ENCODE measurements around the gene SPAM1.
"Not testable (repeated sequence)": the region's sequence is repeated elsewhere in the genome, so short reads cannot be mapped to it uniquely, and the experiment has no call there.

The SPAM1 gene, protein sequence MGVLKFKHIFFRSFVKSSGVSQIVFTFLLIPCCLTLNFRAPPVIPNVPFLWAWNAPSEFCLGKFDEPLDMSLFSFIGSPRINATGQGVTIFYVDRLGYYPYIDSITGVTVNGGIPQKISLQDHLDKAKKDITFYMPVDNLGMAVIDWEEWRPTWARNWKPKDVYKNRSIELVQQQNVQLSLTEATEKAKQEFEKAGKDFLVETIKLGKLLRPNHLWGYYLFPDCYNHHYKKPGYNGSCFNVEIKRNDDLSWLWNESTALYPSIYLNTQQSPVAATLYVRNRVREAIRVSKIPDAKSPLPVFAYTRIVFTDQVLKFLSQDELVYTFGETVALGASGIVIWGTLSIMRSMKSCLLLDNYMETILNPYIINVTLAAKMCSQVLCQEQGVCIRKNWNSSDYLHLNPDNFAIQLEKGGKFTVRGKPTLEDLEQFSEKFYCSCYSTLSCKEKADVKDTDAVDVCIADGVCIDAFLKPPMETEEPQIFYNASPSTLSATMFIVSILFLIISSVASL

DNA sequence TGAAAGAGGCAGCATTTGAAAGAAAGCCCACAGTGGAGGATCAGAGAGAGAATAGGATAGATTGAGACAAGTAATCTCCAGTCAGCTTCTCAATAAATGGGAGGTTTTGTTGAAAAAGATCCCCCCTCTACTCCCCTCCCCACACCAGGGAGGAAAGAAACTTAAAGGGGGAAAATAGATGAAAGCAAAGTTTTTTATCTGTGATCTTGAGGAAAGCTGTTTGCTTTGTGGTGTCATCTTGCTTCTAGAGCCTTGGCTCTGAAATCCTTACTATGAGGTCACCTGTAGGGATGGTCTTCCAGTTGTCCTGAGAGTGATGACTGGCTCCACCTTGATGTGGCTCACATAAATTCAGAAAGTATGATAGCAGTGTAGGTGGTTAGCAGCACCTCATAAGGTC lies at the start of gene SPAM1:
SPAM1 (plus strand) TSS at position 301 of the 400 bp plus-strand sequence. CDS start 28,330 bp downstream, outside the sequence.
- DNase-seq: no peak

DNA sequence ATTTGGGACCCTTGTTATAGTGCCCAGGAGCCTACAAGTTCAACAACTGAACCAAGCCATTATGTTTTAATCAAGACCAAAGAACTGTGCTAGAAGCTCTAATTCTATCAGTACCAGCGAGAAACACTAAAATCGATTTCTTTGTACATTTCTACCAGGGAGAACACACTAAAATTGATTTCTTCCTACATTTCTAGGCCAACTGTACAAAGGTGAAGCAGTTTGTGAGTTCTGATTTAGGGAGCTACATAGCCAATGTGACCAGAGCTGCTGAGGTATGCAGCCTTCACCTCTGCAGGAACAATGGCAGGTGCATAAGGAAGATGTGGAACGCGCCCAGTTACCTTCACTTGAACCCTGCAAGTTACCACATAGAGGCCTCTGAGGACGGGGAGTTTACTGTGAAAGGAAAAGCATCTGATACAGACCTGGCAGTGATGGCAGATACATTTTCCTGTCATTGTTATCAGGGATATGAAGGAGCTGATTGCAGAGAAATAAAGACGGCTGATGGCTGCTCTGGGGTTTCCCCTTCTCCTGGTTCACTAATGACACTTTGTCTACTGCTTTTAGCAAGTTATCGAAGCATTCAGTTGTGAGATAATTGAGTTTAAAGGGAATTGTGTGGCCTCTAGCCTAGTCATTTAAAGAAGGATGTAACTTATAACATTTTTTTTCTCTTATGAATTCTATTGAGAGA lies 48.3 kb upstream of the SPAM1 start:
- no peak for DNase-seq

DNA sequence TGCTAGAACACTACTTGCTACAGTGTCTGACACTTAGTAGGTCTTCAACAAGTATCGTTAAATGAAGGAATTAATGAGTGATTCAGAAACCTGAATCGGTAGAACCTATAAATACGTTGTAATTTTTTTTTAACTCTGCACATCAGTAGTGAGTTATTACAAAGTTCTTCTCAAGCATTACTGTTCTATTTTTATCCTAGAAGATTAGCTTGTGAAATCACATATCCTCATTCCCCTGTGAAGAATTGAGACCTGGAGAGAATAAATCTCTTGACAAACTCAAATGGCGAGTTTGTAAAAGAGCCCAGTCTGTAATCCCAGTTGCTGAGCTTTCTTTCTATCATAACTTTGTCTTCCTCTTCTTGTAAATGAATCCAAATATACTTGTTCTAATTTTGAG lies 45.4 kb upstream of the SPAM1 start:
- DNase-seq: no peak

DNA sequence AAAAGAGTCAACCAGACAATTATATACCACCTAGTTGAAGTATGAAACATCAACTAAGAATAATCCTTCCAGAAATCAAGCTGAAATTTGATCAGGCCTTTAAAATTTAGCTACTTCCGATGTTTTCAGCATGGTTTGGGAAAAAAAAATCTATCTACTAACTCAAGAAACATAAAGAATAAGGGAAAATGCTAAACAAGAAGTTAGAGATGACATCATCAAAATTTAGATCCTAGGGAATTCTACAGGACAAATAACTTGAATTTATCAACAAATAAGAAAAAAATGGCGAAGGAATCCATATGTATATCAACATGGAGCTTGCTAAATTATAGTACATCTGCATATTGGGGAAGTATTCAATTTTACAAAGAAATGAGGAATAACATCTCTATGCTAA lies 43.7 kb upstream of the SPAM1 start:
- DNase-seq: no peak

DNA sequence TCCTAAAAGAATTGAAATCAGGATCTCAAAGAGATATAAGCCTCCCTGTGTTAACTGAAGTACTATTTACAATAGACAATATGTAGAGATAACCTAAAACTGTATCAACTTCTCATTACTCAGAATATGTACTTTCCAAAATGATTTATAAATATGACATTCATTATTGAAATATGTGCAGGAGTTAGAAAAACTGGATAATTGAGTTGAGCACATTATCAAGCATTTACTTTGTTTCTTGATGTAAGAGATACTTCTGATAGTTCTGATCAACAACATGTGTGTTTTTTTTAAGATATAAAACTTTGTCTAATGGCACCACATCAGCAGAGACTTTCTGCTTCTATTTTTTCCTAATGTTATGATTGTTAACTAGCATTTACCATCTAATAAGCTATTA lies 41.9 kb upstream of the SPAM1 start:
- DNase-seq: no peak

DNA sequence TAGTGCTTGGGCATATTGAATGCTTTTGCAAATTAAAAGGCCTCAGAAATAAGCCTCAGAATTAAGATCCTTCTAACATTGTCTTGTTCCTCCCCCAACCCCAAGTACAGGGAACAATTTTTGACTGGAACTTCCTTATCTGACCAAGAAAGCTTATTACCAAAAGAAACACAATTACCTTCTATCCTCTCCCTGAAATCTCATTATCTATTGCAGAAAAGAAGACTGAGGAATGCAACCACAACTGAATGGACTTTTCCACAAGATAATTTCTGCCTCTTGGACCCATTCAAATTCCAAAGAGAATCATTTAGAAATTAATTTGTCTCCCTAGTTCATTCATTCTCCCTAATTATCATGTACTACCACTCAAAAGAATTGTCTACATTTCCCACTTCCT lies 36.8 kb upstream of the SPAM1 start:
- no peak for DNase-seq

DNA sequence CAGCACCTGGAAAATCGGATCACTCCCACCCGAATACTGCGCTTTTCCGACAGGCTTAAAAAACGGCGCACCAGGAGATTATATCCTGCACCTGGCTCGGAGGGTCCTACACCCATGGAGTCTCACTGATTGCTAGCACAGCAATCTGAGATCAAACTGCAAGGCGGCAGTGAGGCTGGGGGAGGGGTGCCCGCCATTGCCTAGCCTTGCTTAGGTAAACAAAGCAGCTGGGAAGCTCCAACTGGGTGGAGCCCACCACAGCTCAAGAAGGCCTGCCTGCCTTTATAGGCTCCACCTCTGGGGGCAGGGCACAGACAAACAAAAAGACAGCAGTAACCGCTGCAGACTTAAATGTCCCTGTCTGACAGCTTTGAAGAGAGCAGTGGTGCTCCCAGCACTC lies 30.3 kb upstream of the SPAM1 start:
- DNase-seq: not testable (repeated sequence)

DNA sequence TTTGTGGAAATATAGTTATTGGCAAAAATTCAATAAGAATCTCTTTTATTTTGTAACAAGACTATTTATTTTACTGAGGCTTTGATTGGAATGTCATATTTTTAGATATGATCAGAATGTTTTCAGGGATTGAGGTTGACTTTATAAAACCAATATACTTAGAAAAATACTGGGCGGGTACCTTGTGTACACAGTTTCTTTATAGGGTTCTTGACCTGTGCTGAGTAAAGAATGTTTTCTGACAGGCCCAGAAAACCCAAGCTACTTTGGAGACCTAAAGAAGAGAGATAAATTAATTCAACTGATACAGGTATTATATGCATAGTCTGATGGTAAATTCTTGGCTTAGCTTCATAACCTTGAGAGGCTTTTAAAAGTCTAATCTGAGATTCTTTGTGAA lies 23.9 kb upstream of the SPAM1 start:
- no peak for DNase-seq

DNA sequence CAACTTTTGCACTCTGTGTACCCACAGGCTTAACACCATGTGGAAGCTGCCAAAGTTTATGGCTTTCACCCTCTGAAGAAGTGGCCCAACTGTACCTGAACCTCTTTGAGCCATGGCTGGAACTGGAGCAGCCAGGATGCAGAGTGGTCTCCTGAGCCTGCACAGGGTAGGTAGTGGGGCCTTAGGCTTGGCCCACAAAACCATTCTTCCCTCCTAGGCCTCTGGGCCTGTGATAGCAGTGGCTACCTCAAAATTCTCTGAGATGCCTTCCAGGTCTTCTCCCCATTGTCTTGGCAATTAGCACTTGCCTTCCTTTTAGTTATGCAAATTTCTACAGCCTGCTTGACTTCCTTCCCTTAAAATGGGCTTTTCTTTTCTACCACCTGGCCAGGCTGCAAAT lies 19.3 kb upstream of the SPAM1 start:
- no peak for DNase-seq

DNA sequence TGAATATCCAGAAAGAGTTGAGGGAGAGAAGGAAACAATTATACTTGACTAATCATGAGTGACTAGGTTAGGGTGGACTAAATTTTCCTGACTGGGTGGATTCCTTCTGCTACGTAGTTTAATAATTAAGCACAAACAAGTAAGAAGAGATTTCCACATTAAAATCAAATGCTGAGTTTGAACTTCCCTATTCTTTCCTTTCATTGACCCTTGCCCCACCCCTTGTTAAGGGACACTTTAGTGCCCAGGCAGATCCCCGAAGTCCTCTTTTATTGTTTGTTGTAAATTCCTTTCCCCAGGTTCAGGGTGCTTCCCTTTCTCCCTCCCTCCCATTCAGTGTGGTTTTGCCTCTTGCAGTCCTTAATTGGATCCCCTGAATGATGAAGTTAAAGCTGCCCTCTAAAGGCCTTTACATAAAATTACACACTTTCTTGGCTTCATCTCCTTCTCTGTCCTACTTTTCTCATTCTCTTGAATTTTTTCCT lies 8.8 kb upstream of the SPAM1 start:
- no peak for DNase-seq

DNA sequence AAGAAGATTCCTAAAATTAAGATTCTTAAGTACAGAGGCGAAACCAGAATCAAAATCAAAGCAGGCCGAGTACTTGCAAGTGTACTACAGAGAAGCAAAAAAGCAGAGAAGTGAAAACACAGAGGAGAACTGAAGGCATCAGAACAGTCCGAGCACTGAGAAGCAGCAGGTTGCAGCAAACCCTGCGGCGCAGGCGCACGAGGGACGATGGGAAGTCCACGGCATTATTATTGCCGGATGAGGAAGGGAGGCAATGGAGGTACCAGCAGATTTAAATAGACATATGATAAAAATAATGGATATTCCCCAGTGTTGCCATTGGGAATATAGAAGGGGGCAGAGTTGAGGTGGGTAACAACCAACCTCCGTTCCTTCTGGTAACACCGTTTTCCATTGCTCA lies 7.2 kb upstream of the SPAM1 start:
- no peak for DNase-seq

DNA sequence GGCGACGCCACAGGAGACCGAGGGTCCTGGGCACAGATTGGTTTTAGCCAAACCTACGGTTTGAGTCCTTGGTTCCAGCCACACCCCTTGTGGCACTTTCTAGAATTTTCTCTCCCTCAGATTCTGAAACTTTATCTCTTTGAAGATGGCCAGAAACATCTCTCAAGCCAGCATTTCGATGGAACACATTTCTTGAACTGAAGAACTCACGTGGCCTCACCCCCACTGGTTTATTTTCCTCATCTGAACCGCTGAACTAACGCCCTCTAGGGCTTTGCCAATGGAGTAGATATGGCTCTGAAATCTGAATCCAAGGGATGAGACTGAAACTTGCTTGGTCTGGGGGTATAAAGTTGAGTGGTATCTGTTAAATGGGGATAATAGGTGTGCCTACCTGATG lies 6.7 kb upstream of the SPAM1 start:
- no peak for DNase-seq

DNA sequence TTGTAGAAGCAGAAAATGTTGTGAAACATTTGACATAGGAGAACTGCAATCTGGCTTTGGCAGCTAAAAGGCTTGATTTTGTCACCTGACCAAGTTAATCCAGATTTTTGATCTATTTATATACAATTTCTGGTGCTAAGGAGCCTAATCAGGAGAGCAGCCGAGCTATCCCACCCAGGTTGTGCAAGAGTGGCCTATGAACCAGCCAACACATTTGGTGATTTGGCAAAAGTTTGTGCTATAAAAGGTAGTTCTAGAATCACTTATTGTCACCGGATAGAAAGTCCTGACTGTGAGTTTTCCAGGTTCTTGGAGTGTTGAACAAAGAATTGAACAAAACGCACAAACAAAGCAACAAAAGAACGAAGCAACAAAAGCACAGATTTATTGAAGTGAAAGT lies 1.4 kb upstream of the SPAM1 start:
- DNase-seq: no peak

DNA sequence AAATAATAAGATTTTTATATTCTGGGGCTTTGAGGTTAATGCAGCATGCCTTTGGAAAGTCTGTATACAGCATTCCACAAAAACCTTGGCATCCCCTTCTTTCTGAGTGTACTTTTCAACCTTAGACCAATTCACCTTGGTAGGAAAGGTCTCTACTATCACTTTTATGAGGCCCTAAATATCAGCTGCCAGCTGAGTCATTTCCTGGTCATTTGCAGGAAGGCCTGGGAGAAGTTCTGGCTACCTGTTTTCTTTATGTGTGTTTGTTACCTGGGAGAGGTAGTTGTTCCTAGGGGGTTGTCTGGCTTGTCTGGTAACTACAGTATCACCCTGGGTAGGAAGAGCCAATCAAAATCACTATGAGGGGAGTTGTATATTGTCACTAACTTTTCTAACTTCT lies 4.1 kb downstream of the SPAM1 start:
- DNase-seq: no peak

DNA sequence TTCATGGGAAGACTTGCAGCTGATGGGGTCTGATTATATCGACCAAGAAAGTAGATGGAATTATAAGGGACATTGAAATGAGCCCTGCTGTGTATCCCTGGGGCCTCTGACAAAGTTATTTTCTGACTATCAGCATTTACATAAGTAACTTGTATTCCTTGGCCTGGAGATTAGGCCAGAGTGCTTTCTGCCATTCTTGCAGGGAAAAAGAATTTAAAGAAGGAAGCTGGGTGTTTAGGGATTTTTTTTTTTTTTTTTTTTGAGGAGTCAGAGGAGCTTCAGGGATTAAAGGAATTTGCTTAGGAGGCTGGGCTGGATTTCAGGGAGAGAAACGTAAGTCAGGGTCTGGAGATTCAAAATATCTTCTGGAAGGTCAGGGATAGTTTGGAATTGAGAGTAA lies 4.6 kb downstream of the SPAM1 start:
- no peak for DNase-seq

DNA sequence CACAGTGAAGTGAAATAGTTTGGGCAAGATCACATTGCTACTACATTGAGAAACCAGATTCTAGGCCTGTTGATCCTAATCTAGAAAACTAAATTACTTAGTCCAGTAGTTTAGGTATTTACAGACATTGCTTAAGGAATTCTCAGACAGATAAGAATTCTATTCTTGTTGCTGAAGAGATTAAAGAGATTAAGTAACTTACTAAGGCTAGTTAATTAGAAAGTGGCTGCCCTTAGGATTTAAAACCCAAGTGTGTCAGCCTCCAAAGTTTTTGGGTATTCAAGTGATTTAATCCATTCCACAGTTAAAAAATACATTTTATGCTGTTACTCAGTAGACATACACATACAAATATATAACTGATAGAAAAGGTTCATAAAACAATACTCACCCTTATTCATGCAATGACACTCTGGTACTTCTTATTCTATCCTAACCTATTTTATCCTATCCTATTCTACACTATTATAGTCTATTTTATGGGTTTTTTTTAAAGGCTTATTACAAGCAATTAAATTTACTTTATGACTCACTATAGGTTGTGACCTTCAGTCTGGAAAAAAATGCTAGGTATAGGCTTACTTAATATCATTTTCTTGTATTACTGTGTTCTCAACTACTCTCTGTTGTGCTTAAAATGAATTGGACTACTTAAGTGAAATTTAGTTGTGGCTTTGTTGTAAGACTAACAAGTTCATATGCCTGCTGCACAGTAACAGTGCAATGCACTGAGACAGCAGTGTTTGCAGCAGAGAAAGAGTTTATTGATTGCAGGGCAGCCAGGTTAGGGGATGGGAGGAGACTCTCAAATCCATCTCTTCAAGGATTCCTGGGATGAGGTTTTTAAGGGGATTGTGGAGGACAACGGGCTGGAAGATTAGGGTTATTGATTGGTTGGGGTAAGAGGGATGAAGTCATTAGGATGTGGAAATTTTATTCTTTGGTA lies 10.7 kb downstream of the SPAM1 start:
- no peak for DNase-seq

DNA sequence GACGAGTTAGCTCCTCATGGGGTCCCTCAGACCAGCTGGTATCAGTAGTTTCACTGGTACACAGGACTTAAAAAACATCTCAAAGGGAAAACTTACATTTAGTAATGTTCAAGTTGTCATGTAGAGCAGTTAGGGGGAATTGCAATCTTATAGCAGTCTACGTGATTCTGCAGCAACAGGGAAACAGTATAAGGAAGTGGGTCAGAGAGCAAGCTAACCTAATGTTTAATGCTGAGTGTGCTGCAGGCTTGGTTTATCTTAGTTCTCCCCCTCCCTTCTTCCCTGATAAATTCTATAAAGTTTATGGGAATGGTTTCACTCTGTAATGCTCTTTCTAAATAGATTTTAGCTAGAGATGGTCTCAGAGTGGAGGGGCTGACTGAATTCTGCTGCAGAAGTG lies 11.3 kb downstream of the SPAM1 start:
- DNase-seq: no peak

DNA sequence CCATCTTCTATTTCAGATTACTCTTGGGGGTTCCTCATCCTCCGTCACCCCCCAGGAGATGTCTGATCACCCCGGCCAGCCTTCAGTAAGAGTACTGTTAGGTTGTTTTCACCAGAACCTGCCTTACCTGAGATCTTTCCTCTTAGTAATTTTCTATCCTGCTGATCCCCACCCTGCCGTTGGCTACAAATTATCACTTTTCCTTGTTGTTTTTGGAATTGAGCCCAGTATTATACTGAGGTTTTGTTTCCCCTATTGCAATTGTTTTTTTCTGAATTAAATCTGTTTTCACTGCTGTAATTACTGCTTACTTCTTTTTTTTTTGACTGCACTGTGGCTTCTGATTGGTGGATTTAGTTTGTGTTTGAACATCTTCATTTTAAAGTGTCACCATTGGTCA lies 14.7 kb downstream of the SPAM1 start:
- DNase-seq: no peak

DNA sequence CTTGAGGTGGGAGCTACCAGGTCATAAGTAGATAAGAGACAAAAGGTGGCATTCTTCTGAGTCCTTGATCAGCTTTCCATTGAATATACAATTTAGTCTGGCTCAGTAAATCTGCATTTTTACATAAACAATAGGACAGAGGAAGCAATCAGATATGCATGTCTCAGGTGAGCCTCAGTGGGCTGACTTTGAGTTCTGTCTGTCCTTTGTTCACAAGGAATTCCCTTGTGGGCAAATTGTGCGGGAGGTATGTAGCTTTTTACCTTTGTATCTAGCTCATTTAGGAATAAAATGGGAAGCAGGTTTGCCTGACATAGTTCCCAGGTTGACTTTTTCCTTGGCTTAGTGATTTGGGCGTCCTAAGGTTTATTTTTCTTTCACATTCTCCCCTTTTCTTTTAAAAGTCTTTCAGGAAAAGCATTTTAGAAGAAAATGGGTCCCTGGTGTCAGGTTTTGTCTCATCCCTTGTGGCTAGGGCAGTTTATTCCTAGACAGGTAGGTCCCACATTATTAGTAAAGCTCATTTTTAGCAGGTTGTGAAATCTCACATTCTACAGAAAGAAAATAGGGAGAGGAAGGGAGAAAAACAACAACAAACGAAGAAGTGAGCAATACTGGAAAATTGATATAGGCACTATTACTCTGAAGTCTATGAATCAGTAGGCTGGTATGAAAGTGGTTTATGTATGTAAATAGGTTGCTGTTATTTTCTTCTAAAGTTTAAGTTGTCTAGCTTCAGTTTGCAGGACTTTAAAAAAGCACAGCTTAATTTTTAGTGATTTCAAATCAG lies 16.5 kb downstream of the SPAM1 start:
- no peak for DNase-seq

DNA sequence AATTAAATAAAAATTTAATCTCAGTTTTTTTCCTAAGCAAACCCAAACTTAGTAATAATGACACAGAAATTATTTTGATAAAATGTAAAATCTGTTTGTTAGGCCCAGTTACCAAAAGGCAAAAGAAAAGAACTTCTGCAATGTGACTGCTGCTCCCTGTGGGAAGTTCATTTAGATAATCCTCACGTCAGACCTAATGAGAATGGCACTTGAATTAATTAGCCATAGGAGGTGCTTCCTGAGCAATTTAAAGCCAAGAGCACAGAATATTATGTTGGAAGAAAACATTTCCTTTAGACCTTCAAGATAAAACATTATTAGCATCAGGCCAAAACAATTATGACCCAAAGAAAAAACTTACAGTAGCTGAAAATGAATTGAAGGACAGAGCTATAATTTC lies 19.4 kb downstream of the SPAM1 start:
- DNase-seq: no peak

DNA sequence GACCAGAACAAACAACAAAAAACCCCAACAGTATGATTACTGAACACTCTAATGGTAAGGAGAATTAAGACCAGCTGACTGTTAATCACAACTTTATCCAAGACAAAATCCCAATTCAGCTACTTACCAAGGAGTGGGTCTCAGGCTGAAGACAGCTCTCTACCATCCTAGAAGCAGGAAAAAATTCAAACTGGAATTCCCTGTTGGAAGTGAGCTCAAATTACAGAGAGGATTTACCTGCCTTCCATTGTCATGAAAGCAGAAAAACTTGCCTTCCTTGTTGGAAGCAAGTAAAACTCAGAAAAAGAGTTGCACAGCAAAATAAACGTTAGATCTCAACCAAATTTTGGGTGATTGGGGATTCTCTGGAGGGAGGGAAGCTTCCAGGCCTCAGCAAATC lies 20.9 kb downstream of the SPAM1 start:
- DNase-seq: no peak

DNA sequence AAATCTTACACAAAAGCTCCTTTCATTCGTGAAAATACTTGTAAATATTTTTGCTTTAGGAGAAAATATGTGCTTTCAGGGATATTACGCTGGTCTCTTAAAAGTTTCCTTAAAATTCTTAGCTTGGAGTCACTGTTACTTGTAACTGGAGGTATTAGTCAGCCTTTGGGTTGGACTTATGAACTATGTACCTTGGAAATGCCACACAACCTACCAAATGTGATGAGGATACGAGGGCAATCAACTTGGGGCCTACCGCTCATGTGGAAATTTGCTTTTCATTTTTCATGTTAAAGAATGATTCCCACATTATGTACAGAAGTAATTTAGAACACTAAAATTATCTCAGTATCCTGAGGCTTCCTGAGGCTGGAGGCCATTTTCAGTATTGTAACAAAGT lies 23.1 kb downstream of the SPAM1 start:
- DNase-seq: no peak
